GM10266 (cell line): ENCODE results near the gene STX7.

ENCODE experiments used
- DNase-seq: peaks from one replicate; pipeline ENCODE4 v3.0.0; 2012; ENCODE audit errors: extremely low spot score
- TF ChIP-seq, protein P1 (sequence below): IDR thresholded peaks from 2 replicates; pipeline ENCODE4 v1.5.1; 2012; ENCODE audit warnings: mild to moderate bottlenecking, low read depth; ENCODE audit not compliant: control insufficient read depth, insufficient read depth; ENCODE audit errors: missing control alignments

The STX7 gene

DNA sequence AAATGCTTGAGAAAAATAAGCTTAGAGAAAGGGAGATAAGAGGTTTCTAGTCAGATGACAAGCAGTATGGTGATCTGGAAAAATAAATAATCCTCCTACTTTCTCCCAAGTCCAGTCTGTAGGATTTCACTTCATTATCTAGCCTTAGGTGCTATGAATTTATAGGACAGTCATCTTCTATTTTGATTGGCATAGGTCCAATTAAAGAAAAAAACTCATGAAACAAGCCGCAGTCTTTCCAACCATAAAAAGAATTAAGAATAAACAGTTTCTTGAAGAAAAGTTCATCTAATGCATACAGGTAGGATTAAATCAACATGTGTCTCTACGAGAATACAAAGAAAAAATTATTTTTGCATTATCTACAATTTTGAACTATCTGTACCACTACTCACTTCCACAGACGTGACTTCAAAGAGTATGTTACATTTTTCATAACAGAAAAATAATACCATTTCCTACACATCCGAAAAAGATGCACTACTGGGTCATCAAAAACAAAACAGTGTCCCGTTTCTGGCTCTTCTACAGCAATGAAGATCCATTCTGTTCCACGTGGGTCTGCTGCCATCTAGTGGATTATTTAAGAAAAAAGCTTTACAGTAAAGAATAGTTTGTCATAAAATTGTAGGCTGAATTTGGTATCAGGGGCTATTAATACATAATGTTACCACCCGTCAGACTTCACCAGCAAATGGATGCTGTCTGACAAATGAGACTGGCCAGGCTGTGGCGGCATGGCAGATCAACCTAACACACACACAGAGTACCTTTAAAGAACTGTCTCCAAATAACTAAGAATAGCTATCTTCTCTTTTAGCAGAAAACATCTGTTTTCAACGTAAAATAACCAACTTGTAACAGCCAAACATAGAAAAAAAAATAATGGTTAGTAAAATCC, 28.9 kb downstream of the STX7 start:
- peak; percentile 23 for DNase-seq
- TF ChIP-seq, protein P1, sequence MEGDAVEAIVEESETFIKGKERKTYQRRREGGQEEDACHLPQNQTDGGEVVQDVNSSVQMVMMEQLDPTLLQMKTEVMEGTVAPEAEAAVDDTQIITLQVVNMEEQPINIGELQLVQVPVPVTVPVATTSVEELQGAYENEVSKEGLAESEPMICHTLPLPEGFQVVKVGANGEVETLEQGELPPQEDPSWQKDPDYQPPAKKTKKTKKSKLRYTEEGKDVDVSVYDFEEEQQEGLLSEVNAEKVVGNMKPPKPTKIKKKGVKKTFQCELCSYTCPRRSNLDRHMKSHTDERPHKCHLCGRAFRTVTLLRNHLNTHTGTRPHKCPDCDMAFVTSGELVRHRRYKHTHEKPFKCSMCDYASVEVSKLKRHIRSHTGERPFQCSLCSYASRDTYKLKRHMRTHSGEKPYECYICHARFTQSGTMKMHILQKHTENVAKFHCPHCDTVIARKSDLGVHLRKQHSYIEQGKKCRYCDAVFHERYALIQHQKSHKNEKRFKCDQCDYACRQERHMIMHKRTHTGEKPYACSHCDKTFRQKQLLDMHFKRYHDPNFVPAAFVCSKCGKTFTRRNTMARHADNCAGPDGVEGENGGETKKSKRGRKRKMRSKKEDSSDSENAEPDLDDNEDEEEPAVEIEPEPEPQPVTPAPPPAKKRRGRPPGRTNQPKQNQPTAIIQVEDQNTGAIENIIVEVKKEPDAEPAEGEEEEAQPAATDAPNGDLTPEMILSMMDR = peak; percentile 45

DNA sequence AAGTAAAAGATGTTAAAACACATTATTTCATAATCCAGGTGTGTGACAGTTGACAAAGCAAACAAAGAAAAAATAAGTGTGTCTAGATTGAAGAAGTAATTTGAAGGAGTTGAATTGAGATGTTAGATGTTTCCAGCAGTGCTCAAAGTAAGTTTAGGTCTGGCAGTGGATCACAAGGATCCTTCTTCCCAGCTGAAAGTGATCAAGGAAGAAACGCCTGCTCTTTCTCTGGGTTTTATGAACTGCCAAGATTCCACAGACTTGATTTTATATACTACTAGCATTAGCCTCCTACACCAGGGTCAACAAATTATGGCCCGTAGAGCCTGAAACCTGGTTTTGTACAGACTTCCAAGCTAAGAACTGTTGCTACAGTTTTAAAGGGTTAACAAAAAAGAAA, 30.3 kb downstream of the STX7 start:
- TF ChIP-seq, protein P1 = no peak
- no peak for DNase-seq

DNA sequence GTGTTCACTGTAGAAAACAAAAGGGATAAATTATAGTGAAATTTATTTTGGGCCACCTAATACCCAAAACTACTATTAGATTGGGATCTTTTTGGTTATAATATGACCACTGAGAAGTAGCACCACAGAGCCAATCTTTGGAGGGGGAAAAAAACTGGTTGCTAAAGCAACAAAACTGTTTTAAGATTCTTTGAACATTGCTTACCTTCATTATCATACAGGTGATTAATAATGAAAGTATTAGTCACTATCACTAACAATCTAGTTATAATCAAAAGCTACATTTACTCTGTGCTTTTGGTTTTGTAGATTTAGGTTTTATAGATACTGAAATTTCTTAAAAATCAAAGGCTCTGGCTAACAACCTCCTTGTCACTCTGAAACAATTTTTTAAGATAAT, 31.7 kb downstream of the STX7 start:
- no peak for DNase-seq
- TF ChIP-seq, protein P1 = no peak

DNA sequence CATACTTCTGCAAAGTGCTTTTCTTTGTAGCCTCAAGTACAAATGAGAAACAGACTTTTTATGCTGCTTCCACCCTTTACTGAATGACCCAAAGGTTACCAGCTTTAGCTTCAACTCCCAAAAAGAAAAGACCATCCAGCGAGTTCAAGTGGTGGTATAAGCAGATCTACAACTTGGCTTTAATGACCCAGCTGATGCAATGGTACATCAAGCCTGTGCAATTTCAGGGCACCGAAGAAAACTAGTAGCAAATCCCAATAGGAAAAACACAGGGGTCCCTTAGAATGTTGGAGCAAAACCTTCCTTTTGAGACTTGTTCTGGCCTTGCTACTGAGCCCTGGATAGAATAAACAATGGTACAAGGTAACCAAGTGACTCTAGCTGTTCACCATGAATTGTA, 33.8 kb downstream of the STX7 start:
- TF ChIP-seq, protein P1 = no peak
- DNase-seq = no peak

DNA sequence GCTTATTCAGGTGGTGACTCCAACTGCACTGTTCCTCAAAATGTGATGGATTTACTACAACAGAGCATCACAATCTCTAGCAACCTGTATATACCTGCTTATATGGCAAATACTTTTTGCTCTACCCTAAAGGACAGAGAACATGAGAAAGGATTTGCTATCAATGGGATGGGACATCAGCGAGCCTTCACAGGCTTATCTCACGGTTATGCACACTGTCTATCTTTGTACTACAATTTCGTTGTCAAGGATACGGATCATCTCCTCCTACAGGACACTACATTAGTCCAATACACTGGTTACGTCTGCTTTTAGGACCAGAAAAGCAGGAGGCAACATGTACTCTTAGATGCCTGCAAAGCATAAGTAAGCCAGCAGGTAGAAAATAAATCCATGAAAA, 34.2 kb downstream of the STX7 start:
- TF ChIP-seq, protein P1 = no peak
- no peak for DNase-seq

DNA sequence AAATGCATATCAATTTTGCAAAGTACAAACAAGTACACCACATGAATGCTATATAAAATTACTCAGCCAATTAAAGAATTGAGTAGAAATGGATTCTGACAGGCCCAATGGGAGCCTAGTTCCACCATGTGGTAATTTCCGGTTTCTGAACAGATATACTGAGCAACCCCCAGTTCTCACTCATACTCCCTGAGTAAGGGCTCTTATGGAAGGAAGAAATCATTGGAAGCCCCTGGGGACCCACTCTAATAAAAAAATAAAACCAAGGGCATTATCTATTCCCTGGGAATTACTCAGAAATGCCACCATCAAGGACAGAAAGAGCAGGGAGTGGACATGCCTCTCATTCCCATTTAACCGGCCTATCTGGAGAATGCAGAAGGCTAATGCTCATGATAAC, 34.6 kb downstream of the STX7 start:
- no peak for DNase-seq
- TF ChIP-seq, protein P1 = no peak

DNA sequence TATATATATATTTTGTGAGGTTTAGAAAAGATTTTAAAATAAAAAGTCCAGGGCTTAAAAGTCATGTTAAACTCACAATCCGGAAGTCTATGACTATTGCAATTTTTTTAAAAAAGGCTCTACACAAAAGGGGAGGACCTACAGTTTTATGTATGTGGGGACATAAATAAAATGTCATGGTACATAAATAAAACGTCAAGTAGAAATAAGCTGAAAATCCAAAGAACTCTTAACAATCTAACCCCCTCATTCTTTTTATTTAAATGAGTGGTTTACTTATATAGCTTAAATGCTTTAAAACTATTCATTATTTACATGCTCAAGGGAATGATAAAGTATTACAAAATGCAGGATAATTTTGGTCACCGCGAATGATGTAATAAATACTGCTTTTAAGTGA, 36.2 kb downstream of the STX7 start:
- TF ChIP-seq, protein P1 = no peak
- no peak for DNase-seq
